HG03025 (cell line): ENCODE data around the gene NOXA1.

Experiments used
- ATAC-seq: cut with Tn5 transposase; IDR thresholded peaks from one replicate; pipeline ENCODE4 v1.9.1; 2021; ENCODE audit warnings: mild to moderate bottlenecking, moderate library complexity; ENCODE audit not compliant: unreplicated experiment, low FRiP score

The NOXA1 gene

DNA sequence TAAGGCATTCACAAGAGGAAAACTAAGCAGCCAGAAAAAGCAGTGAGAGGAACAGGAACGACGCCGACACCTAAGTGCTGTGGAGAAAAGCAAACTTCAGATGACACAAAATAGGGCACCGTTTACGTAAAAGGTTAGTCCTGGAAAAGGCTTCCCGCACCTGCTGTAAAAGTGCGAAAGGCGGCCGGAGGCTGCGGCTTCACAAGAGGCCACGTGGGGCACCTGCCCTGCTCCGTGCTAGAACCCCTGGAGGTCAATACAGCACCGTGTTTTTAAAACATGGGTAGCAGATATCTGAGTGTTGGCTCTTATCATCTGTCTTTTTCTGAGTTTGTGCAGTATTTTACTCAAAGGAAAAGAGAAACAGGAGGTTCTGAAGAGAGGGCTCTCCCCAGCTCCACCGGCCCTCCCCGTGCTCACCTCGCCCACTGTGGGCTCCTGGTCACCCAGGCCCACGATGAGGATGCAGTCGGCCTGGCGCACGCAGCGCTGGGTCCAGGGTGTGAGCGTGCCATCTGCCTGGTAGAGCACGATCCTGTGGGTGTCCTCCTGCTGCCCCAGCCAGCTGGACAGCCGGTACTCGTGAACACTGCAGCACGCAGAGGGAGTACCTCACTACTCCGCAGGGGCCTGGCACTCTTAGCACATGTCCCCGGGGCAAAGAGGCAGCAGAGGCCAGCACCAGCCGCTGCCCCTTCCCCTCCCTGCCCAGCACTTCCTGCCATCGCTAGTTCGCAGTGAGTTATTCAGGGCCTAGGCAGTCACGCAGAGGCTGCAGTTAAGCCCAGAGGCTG is 56.9 kb downstream of the NOXA1 start:
- no peak for ATAC-seq

DNA sequence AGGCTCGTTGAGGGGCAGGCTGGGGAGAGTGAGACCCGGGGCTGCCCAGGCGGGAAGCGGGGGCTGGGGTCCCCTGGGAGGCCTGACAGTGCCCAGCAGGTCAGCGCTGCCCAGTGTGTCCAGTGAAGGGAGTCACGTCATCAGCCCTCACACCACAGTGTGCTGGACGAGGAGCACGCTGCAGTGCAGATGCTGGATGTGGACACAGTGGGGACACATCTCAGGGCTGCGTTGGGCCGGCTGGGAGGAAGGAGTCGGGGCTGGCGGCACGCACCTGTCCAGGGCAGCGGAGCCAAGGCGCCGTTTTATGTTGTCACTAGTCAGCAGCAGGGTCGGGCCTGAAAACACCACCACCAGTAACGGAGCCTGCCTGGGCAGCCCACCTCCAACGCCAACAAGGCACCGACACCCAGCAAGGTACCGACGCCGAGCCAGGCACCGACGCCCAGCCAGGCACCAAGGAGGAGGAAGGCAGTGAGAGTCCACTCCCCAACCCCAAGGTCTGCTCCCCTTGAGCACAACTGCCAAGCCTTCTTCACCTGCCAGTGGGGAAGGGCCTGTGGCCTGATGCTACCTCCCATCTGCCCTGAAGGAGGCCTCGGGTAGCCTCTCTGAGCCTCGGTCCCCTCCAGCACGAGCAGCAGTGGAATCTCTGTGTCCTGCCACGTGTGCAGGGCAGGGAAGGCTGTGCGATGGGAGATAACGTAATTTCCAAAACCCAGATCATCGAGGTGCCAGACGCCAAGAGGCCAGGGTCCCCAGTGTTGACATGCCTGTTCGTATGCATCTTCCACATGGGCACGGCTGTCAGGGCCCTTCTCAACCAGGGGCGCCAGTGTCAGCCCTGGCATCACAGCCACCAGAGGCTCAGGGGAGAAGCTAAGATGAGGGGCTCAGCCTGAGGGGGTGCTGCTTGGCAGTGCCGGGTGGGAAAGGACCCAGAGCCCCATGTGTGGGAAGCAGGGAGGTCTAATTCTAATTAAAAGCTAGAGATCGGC is 57.8 kb downstream of the NOXA1 start:
- ATAC-seq = no peak

DNA sequence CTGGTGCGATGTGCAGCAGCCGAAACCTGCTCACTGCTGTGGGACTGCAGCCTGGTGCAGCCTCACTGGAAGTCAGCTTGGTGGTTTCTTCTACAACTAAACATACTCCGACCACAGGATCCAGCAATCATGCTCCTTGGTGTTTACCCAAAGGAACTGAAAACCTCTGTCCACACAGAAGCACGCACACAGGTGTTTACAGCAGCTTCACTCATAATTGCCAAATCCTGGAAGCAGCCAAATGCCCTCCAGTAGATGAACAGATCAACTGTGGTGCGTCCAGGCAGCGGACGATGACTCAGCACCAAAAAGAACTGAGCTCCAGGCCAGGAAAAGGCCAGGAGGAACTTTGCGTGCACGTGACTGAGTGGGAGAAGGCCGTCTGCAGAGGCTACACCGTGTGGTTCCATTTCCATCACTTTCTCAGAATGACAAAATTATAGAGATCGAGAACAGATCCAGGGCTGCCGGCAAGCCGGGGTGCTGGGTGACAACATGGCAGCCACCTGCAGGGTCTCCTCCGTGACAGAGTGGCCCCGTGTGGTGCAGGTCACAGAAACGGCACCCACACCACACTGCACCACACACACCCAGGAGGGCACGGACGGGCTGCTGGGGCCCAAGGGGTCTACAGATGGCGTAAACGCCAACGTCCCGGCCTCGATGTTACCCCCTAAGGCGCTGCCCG is 59.0 kb downstream of the NOXA1 start:
- no peak for ATAC-seq
